Activated CD4-positive, CD25-positive, alpha-beta regulatory T cell treated with anti-CD3 and anti-CD28 coated beads, Interleukin-2, amount 50 U/mL, for 16 hours (primary cell): Measurements from ENCODE around the gene NFX1.

Source experiments
- DNase-seq: peaks from one replicate; pipeline ENCODE4 v3.0.0-alpha.2; 2020; ENCODE audit warnings: low read depth, low spot score

The NFX1 gene

GRCh38 chr9:33267151-33267767 lies 23.1 kb upstream of the NFX1 start:
- no peak for DNase-seq

GRCh38 chr9:33270146-33270545 lies 20.2 kb upstream of the NFX1 start:
- no peak for DNase-seq

- DNase-seq: no peak
These were observed 18.3 kb upstream of the NFX1 start for GRCh38 chr9:33272061-33272460.

- DNase-seq: no peak
These were observed 16.9 kb upstream of the NFX1 start for GRCh38 chr9:33273266-33273971.

- no peak for DNase-seq
These were observed 16.4 kb upstream of the NFX1 start for GRCh38 chr9:33273972-33274328.

- no peak for DNase-seq
These were observed 12.8 kb upstream of the NFX1 start for GRCh38 chr9:33277484-33277883.

GRCh38 chr9:33285502-33285901 lies 4.8 kb upstream of the NFX1 start:
- DNase-seq: no peak

- no peak for DNase-seq
These were observed 3.2 kb upstream of the NFX1 start for GRCh38 chr9:33287087-33287490.

GRCh38 chr9:33288235-33288634 lies 2.1 kb upstream of the NFX1 start:
- DNase-seq: no peak

- no peak for DNase-seq
These were observed 1.4 kb upstream of the NFX1 start for GRCh38 chr9:33288828-33289483.

GRCh38 chr9:33289496-33289895 lies 820 bp upstream of the NFX1 start:
- no peak for DNase-seq

GRCh38 chr9:33289936-33290246 lies 425 bp upstream of the NFX1 start:
- no peak for DNase-seq

- no peak for DNase-seq
These were observed 698 bp downstream of the NFX1 start for GRCh38 chr9:33291031-33291397.

GRCh38 chr9:33291901-33292300 lies 1.6 kb downstream of the NFX1 start:
- DNase-seq: no peak

GRCh38 chr9:33293782-33294181 lies 3.5 kb downstream of the NFX1 start:
- DNase-seq: no peak

- DNase-seq: no peak
These were observed 4.5 kb downstream of the NFX1 start for GRCh38 chr9:33294670-33295432.

GRCh38 chr9:33295571-33295970 lies 5.3 kb downstream of the NFX1 start:
- DNase-seq: no peak

- no peak for DNase-seq
These were observed 7.1 kb downstream of the NFX1 start for GRCh38 chr9:33297432-33297831.

GRCh38 chr9:33300546-33300945 lies 10.2 kb downstream of the NFX1 start:
- no peak for DNase-seq

- DNase-seq: no peak
These were observed 14.0 kb downstream of the NFX1 start for GRCh38 chr9:33304362-33304761.

- DNase-seq: no peak
These were observed 15.7 kb downstream of the NFX1 start for GRCh38 chr9:33306037-33306436.

GRCh38 chr9:33307067-33307466 lies 16.8 kb downstream of the NFX1 start:
- DNase-seq: no peak

GRCh38 chr9:33309903-33310302 lies 19.6 kb downstream of the NFX1 start:
- DNase-seq: no peak
